Stimulated activated CD4-positive, alpha-beta T cell treated with anti-CD3 and anti-CD28 coated beads, Interleukin-4, amount 100 ng/mL, for 1 hour (primary cell): Measurements from ENCODE around the gene SCUBE3.

Experiments
- DNase-seq: peaks from one replicate; pipeline ENCODE4 v3.0.0-alpha.2; 2020

SCUBE3 gene

GRCh38 chr6:35275744-35276260 is 62.0 kb downstream of the SCUBE3 start:
- no peak for DNase-seq

GRCh38 chr6:35278708-35279107 is 65.0 kb downstream of the SCUBE3 start:
- DNase-seq: no peak

- DNase-seq: no peak
Measured at GRCh38 chr6:35280903-35281302, 67.1 kb downstream of the SCUBE3 start.

DNA sequence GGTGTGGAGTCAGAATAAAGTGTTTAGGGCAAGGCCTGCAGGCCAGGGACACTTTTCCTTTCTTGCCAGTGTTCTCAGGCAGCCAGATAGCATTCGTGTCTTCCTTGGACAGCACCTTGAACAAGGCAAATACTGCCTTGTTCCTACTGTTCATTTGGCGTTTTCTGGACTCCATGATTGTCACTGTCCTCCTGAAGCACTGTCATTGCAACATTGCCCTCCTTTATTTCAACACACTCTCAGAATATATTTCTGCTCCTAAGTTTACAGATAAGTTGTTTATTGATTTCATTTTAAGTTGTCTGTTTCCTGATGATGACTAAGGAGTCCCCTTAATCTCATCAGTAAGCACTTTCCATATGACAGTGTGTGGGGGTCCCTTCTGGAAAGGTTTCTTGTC is 68.7 kb downstream of the SCUBE3 start:
- no peak for DNase-seq

DNA sequence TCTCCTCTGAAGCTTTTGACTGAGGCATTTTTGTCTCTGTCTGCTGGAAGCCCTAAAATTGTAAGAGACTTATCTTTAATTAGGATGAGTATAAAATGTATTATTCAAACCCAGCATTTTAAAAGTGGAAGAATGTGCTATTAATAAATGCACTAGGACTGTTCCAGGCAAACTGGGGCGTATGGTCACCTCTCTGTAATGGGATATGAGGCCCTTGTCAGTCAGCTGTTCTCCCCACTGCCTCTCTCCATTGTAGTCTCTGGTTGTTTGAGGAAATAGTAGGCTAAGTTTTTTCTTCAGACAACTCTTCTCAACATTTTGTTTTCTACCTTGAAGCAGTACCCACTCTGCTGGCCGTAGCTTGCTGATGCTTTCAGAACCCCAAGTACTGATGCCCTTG is 69.6 kb downstream of the SCUBE3 start:
- DNase-seq: no peak

GRCh38 chr6:35287671-35288396 is 74.1 kb downstream of the SCUBE3 start:
- no peak for DNase-seq

DNA sequence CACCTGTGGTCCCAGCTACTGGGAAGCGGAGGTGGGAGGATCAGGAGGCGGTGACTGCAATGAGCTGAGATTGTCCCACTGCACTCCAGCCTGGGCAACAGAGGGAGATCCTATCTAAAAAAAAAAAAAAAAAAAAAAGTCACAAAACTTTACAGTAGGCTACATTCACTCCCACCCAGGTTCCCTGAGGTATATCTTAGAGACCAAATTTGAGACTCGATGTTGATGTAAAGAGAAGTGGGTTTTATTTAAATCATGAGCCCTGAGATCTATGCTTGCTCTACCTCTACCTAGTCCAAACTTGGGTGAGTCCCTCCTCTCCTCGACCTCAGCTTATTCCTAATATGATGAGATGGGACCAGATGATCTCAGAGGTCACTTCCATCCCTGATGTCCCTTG is 75.1 kb downstream of the SCUBE3 start:
- DNase-seq: no peak

- no peak for DNase-seq
Measured at GRCh38 chr6:35291491-35291890, 77.7 kb downstream of the SCUBE3 start.

DNA sequence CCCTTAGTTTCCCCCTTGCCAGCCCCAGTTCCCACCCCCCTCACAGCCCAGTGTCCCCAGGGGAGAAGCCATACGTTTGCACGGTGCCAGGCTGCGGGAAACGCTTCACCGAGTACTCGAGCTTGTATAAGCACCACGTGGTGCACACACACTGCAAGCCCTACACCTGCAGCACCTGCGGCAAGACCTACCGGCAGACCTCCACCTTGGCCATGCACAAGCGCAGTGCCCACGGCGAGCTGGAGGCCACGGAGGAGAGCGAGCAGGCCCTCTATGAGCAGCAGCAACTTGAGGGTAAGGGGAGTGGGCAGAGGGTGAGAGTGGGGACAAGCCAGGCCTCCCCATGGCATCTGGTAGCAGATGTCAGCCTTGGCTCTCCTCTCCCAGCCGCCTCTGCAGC is 78.7 kb downstream of the SCUBE3 start:
- DNase-seq: no peak

GRCh38 chr6:35293681-35294080 is 79.9 kb downstream of the SCUBE3 start:
- DNase-seq: no peak

DNA sequence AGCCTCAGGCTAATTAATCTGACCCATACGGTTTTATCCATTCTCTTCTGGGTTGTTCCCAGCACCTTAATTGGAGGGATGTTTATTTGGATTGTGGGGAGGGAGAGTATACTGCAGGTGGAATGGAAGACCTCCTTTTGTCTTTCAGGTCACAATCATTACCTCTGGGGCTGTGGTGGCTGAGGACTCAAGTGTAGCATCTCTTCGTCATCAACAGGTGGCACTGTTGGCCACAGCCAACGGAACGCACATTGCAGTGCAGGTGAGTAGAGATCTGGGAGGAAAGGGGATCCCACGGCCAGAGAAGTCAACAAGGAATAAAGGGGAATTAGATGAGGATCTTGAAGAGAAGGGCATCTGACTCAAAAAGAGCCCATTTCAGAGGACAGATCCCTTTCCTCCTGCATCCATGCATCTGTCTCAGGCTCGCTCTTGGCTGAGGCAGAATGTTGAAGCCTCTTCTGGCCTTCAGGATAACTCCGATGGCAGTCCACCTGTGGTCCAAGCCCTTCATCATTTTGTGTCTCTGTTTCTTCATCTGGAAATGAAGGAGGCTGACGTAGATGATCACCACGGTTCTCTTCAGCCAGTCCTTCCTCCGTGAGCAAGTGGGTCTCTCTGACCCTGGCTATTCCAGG is 80.7 kb downstream of the SCUBE3 start:
- DNase-seq: peak; percentile 47

GRCh38 chr6:35295036-35295435 is 81.3 kb downstream of the SCUBE3 start:
- no peak for DNase-seq

DNA sequence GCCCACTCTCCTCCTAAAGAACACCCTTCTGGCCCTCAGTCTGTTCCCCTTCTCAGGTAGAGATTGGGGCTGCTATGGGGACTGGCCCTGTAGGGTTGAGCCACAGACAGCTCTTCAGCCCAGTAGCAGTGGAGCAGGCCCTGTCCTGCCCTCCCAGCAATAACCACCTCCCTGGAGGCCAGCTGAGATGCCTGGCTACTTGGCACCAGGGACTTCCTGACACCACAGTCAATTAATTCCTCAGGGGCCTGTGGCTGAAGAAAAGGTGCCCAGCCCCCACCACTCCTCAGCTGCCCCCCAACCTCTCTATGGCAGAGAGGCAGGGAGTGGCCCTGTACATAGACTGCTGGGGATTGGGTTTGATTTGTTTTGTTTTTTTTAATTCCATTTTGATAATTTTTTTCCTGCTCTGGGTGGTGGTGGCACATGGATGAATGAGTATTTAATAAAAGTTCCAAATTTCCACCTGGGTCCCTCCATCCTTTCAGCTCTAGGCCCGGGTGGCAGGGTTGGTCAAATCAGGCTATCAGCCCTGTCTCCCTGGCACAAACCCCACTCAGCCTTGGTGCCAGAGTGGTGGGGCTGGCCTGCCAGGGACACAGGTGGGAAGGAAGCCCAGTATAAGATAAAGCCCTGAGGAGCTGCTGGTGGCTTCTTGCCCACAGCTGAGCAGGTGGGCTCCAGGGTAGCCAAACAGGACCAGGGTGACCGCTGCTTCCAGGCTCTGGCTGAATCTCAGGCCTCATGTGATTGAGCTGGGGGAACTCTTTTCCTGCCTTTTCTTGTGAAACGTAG is 82.0 kb downstream of the SCUBE3 start:
- no peak for DNase-seq

- no peak for DNase-seq
Measured at GRCh38 chr6:35296931-35297600, 83.3 kb downstream of the SCUBE3 start.

- peak; percentile 85 for DNase-seq
Measured at GRCh38 chr6:35297601-35298481, 84.1 kb downstream of the SCUBE3 start, which contains the start of gene DEF6. Gene DEF6, plus strand, starts transcription at chr6:35297818. Its CDS starts 39 bp downstream, at chr6:35297857.

DNA sequence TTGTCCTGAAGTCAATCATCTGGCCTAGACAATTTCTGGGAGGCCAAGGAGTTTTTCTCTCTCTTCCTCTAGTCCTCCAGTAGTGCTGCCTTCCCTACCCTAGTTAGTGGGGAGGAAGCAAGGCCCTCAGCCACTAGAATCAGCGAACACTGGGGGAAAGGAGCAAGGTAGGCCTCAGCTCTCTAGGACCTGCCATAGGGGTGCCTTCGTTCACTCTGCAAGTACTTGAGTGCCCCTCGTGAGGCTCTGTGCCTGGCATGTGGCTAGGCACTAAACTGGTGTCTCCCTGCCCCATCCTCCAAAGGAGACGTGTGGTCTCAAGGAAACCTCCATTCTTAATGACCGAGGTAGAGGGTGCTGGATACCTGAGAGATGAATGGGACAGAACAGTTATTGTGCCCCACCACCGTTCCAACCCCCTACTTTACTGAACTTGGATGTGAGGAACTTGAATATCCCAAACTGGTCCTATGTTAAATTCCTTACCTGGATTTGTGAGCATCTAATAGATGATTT is 84.9 kb downstream of the SCUBE3 start:
- no peak for DNase-seq

DNA sequence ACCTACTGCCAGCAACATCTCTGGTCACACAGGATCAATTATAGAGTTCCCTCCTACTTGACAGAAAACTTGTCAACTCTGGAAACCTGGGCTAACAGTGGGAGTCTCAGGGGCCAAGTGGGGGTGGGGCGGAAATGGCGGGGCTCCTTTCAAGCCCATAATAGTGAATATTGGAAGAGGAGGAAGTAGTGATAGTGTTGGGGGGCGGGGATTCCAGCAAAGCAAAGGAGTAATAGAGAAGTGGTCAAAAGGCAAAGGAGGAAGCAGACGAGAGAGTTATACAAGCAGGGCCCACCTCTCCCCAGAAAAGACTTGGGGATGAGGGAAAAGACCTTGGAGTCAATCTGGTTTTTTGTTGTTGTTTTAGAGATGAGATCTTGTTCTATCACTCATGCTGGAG is 85.9 kb downstream of the SCUBE3 start:
- DNase-seq: no peak

- DNase-seq: no peak
Measured at GRCh38 chr6:35300848-35301247, 87.1 kb downstream of the SCUBE3 start.
